ENCODE data around the gene SEPTIN11. TPM values are rescaled to one million over a fixed set of nuclear protein-coding genes. Genes with fewer than 3 reads are reported as not detected.

SEPTIN11 gene
- polyA plus RNA-seq, 1 experiment, result 346 TPM

DNA sequence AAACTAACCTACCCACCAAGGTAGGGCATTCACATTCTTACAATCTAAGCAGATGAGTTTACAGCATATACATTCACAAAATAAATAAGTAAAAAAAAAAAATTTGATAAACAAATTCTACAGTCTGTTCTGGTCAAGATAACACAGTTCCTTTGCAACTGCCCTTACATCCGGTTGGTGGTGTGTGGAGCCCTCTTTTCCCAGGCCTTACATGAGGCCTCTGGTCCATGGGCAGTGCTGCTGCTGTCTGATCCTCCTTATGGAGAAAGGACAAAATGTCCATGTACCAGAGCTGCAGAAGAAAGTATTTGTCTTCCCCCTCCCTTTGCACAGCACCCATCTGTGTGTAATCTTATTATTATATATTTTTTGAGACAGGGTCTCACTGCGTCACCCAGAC is 2.2 kb upstream of the SEPTIN11 start:
- Histone ChIP-seq H3K4me3 (ENCODE audit: low read depth, low read length) (peak overlapping the region; percentile 60), H3K36me3 (ENCODE audit: control insufficient read depth, insufficient read depth, low read length) (peaks cover 1% of the 10 kb centered on the region; the same call in 1 of the 2 replicates), H3K27me3 (ENCODE audit: control insufficient read depth, insufficient read depth, low read length) (no peaks in the 10 kb centered on the region)
- ChIA-PET CTCF (no interaction called here), POLR2A (interaction anchor here (0.6 to 1.1 kb wide), 3 partner anchors 135 to 383 kb away, joined by 3 to 7 read pairs (median 4); no protein-coding TSS in a partner anchor)
- TF ChIP-seq, protein P1, sequence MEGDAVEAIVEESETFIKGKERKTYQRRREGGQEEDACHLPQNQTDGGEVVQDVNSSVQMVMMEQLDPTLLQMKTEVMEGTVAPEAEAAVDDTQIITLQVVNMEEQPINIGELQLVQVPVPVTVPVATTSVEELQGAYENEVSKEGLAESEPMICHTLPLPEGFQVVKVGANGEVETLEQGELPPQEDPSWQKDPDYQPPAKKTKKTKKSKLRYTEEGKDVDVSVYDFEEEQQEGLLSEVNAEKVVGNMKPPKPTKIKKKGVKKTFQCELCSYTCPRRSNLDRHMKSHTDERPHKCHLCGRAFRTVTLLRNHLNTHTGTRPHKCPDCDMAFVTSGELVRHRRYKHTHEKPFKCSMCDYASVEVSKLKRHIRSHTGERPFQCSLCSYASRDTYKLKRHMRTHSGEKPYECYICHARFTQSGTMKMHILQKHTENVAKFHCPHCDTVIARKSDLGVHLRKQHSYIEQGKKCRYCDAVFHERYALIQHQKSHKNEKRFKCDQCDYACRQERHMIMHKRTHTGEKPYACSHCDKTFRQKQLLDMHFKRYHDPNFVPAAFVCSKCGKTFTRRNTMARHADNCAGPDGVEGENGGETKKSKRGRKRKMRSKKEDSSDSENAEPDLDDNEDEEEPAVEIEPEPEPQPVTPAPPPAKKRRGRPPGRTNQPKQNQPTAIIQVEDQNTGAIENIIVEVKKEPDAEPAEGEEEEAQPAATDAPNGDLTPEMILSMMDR (IDR thresholded peaks at IDR 0.05; ENCODE audit: insufficient read depth, low read depth, low read length), result no peak
- no peak for DNase-seq (ENCODE audit: low read depth)

DNA sequence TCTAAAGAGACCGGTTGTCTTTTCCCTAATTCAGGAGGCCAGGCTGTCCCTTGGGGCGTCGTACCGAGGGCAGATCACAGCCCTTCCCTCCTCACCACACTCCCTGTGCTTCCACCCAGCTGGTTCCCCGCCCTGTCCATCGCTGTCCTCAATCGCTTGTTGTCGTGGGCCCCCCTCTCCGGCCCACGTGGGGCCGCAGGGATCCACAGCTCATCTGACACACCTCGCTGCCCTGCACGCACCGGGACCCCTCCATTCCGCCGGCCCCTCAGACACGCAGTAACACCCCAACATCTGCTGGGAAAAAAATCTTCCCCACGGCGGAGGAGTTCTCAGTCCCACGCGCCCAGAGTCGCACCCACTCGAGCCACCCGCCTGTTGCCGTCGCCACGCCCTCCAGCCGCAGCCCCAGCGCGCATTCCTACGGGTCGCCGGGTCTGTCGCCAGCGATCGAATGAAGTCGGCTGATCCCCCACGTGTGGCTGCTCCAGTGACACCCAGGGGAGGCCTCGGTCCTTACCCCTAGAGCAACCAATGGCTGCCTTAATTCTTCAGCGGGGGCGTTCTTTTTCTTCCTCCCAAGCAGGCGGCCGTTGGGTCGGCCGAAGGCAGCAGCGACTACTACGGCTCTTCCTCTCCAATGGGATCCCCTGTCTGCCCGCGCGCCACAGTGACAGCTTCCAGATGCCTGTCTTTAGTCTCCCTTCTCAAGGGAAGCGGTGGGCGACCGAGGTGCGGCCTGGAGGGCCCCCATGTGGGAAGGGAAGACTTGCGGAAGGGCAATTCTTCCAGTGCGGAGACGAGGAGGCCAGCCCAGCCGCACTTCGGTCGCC is 893 bp upstream of the SEPTIN11 start:
- peaks cover 1% of the 10 kb centered on the region; the same call in 1 of the 2 replicates for H3K36me3 ChIP-seq (ENCODE audit: control insufficient read depth, insufficient read depth, low read length)
- TF ChIP-seq, protein P1 (IDR thresholded peaks at IDR 0.05; ENCODE audit: insufficient read depth, low read depth, low read length), result no peak; the same call in 1 of the 2 replicates
- POLR2A ChIA-PET, result interaction anchor here (0.5 to 1.2 kb wide), 5 partner anchors 28 to 1109 kb away, joined by 3 read pairs; no protein-coding TSS in a partner anchor

DNA sequence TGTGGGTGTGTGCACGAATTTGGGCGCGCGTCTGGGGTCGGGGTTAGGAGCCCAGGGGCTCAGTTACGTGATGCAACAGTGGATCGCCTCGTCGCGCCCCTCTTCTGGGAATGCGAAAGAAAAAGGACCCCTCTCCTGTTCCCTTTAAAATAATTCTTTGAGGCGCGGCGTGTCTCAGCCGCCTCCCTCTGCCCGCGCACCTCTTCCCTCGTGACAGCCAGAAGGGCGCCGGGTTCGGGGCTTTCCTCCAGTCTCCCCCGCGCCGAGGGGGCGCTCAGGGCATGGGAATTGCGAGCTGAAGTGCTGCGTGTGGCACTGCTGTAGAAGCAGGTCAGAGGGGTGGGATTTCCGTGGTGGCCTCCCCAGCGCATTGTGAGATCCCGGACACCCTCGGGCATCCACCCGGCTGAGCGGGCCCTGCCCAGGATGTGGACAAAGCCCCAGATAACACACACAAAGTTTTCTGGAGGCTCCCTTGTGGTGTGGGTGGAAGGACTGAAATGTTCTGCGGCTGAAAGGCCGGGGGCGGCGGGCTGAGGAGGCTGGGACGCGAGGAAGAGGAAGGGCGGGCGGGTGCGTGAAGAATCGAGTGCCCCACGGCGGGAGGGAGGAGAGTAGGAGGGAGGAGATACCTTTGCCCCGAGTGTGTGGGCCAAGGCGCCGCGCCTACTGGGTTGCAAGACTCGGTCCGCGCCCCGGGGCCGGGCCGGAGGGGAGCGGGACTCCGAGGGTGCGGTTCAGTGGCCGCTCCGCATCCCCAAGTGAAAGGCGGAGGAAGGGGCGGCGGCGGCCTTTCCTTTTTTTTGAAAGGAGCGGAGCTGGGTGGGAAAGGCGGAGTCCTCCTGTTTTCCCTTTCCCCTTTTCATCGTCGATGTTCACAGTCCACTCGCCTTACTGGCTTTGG is 752 bp downstream of the SEPTIN11 start:
- Histone ChIP-seq H3K36me3 (ENCODE audit: control insufficient read depth, insufficient read depth, low read length) (peaks cover 4% of the 10 kb centered on the region; the same call in 1 of the 2 replicates), H3K27me3 (ENCODE audit: control insufficient read depth, insufficient read depth, low read length) (no peaks in the 10 kb centered on the region), H3K4me3 (ENCODE audit: low read depth, low read length) (peak overlapping the region; percentile 60)
- ChIA-PET POLR2A (interaction anchor here (0.6 to 1.6 kb wide), 7 partner anchors 37 to 753 kb away, joined by 3 to 7 read pairs (median 3); no protein-coding TSS in a partner anchor), CTCF (interaction anchor here (0.6 to 1.0 kb wide), 3 partner anchors 25 to 159 kb away, joined by 3 read pairs; no protein-coding TSS in a partner anchor)
- DNase-seq (ENCODE audit: low read depth), result no peak
- TF ChIP-seq, protein P1 (IDR thresholded peaks at IDR 0.05; ENCODE audit: insufficient read depth, low read depth, low read length), result 0 out of 2 replicates have a peak, but pooled peaks have one; percentile 5

More for the DNA sequence above, 893 bp upstream of the SEPTIN11 start:
- H3K4me3 ChIP-seq (ENCODE audit: low read depth, low read length), result peak overlapping the region; percentile 60
- CTCF ChIA-PET, result interaction anchor here (0.9 kb wide), 1 partner anchor 16 kb away, joined by 3 read pairs; no protein-coding TSS in a partner anchor
- DNase-seq (ENCODE audit: low read depth), result no peak
- H3K27me3 ChIP-seq (ENCODE audit: control insufficient read depth, insufficient read depth, low read length), result no peaks in the 10 kb centered on the region

DNA sequence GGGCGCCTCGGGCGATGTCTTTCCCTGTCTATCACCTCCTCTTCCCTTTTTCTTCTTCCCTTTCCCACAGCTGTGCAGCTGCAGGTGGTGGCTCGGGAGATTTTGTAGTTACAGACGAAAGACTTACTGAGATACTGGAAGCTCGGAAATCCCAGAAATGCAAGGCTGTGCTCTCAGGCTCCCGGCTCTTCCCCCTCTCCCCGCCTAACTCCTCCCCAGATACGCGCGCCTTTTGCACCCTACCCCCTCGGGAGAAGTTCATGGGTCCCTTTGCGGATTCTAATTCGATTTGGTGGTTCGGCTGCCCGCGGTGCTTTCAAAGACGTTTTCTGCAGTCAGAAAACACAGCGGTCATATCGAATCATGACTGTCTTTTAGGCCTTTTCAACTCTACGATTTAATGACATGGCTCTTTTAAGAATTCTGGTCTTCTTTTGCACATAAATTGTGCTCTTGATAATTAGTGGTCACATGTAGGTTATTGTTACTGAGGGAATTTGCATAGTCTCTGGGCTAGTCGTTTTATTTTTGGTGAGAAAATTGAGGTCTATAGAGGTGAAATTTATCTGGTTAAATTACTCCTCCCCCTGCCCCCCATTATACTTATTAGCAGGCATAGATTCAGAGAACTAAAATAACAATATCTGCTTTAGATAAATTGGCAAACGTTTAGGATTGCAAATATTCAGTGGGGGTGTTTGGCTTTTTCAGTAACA is 1.6 kb downstream of the SEPTIN11 start:
- CTCF ChIA-PET, result interaction anchor here (0.5 to 1.0 kb wide), 4 partner anchors 95 to 261 kb away, joined by 3 to 4 read pairs (median 3); no protein-coding TSS in a partner anchor
- POLR2A ChIA-PET, result interaction anchor here (1.1 to 1.6 kb wide), 3 partner anchors 36 to 197 kb away, joined by 3 to 7 read pairs (median 3); no protein-coding TSS in a partner anchor
- peak overlapping the region; percentile 60 for H3K4me3 ChIP-seq (ENCODE audit: low read depth, low read length)
- DNase-seq (ENCODE audit: low read depth), result no peak
- TF ChIP-seq, protein P1 (IDR thresholded peaks at IDR 0.05; ENCODE audit: insufficient read depth, low read depth, low read length), result no peak
- no peaks in the 10 kb centered on the region for H3K27me3 ChIP-seq (ENCODE audit: control insufficient read depth, insufficient read depth, low read length)
- H3K36me3 ChIP-seq (ENCODE audit: control insufficient read depth, insufficient read depth, low read length), result peaks cover 4% of the 10 kb centered on the region
